SK-N-SH treated with all-trans-retinoic acid at 6 μM for 48 hours (cell line): ENCODE measurements around the gene MR1.

Experiments used
- ESRRG ChIP-seq: fragments of 250-450 bp; sonication (Bioruptor Pico); IDR thresholded peaks from 2 replicates; pipeline ENCODE4 v1.6.1; 2021; ENCODE audit warnings: mild to moderate bottlenecking
- OSR1 ChIP-seq: fragments of 250-450 bp; sonication (Bioruptor Pico); IDR thresholded peaks from 2 replicates; pipeline ENCODE4 v1.8.0; 2022; ENCODE audit warnings: moderate library complexity, mild to moderate bottlenecking, inconsistent platforms
- PPARA ChIP-seq: fragments of 250-450 bp; sonication (Bioruptor Pico); IDR thresholded peaks from 2 replicates; pipeline ENCODE4 v1.5.0; 2020; ENCODE audit warnings: mild to moderate bottlenecking, borderline replicate concordance
- SNAI2 ChIP-seq: fragments of 250-450 bp; sonication (Bioruptor Pico); IDR thresholded peaks from 2 replicates; pipeline ENCODE4 v1.5.0; 2020; ENCODE audit warnings: mild to moderate bottlenecking, moderate library complexity
- TOX ChIP-seq: fragments of 250-450 bp; sonication (Bioruptor Pico); IDR thresholded peaks from 2 replicates; pipeline ENCODE4 v1.8.0; 2021; ENCODE audit warnings: mild to moderate bottlenecking, moderate library complexity, borderline replicate concordance
- ZFP30 ChIP-seq: fragments of 450-650 bp; formaldehyde crosslinking; IDR thresholded peaks from 2 replicates; pipeline ENCODE4 v1.5.0; 2022; ENCODE audit warnings: mild to moderate bottlenecking, moderate library complexity
- TF ChIP-seq, protein P1 (sequence below): fragments of 250-450 bp; sonication (Bioruptor Pico); IDR thresholded peaks from 2 replicates; pipeline ENCODE4 v1.8.0; 2020; ENCODE audit warnings: mild to moderate bottlenecking, moderate library complexity, borderline replicate concordance
- TF ChIP-seq, protein P2 (sequence below): fragments of 250-450 bp; sonication (Bioruptor Pico); IDR thresholded peaks from 2 replicates; pipeline ENCODE4 v1.5.1; 2020; ENCODE audit warnings: low read depth, mild to moderate bottlenecking, moderate library complexity

DNA sequence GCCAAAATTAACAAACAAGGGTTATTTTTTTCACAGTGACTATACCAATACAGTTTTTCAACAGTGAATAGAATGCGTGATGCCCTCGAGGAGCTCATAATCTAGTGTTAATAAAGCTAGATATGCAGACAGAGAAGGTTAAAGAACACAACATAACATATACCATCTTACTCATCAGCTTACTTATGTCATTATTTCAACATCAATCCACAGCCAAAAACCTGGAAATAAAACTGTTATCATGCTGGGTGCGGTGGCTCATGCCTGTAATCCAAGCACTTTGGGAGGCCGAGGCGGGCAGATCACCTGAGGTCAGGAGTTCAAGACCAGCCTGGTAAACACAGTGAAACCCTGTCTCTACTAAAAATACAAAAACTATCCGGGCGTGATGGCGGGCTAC is 17.2 kb upstream of the MR1 start:
- TF ChIP-seq ZFP30 (CRISPR knock-in tag) (no peak), TOX (no peak), SNAI2 (no peak), PPARA (CRISPR knock-in tag) (no peak), OSR1 (CRISPR knock-in tag) (no peak), ESRRG (CRISPR knock-in tag) (no peak)
- TF ChIP-seq, protein P1, sequence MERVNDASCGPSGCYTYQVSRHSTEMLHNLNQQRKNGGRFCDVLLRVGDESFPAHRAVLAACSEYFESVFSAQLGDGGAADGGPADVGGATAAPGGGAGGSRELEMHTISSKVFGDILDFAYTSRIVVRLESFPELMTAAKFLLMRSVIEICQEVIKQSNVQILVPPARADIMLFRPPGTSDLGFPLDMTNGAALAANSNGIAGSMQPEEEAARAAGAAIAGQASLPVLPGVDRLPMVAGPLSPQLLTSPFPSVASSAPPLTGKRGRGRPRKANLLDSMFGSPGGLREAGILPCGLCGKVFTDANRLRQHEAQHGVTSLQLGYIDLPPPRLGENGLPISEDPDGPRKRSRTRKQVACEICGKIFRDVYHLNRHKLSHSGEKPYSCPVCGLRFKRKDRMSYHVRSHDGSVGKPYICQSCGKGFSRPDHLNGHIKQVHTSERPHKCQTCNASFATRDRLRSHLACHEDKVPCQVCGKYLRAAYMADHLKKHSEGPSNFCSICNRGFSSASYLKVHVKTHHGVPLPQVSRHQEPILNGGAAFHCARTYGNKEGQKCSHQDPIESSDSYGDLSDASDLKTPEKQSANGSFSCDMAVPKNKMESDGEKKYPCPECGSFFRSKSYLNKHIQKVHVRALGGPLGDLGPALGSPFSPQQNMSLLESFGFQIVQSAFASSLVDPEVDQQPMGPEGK (CRISPR knock-in tag): no peak
- TF ChIP-seq, protein P2, sequence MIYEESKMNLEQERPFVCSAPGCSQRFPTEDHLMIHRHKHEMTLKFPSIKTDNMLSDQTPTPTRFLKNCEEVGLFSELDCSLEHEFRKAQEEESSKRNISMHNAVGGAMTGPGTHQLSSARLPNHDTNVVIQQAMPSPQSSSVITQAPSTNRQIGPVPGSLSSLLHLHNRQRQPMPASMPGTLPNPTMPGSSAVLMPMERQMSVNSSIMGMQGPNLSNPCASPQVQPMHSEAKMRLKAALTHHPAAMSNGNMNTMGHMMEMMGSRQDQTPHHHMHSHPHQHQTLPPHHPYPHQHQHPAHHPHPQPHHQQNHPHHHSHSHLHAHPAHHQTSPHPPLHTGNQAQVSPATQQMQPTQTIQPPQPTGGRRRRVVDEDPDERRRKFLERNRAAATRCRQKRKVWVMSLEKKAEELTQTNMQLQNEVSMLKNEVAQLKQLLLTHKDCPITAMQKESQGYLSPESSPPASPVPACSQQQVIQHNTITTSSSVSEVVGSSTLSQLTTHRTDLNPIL (CRISPR knock-in tag): no peak
